BJ (cell line): ENCODE measurements around the gene MRPL27. TPM values are rescaled to one million over a fixed set of nuclear protein-coding genes. Genes with fewer than 3 reads are reported as not detected.

ENCODE experiments used
- CTCF ChIA-PET: fragments of 350-600 bp; formaldehyde crosslinking; extraction: SDS; loops from one replicate; lab custom pipeline; 2021; ENCODE audit warnings: antibody characterized with exemption, inconsistent platforms; lab: Yijun Ruan, JAX
- POLR2A ChIA-PET: fragments of 300-600 bp; sonication (Branson Sonifier 250); formaldehyde crosslinking; extraction: SDS; loops from one replicate; lab custom pipeline; 2021; ENCODE audit warnings: antibody characterized with exemption; lab: Charles Lee
- DNase-seq: peaks from one replicate; pipeline ENCODE4 v3.0.0-alpha.2; 2011; ENCODE audit warnings: low read depth
- H3K27me3 ChIP-seq: 2 replicates; pipeline ENCODE4 v1.6.0; 2011; ENCODE audit warnings: low read length; ENCODE audit not compliant: control insufficient read depth, insufficient read depth
- H3K36me3 ChIP-seq: 2 replicates; pipeline ENCODE4 v1.5.1; 2011; ENCODE audit warnings: low read length; ENCODE audit not compliant: control insufficient read depth, insufficient read depth
- H3K4me3 ChIP-seq: 2 replicates; pipeline ENCODE4 v1.5.1; 2011; ENCODE audit warnings: low read depth, mild to moderate bottlenecking, control low read depth, low read length
- CTCF ChIP-seq: IDR thresholded peaks from 2 replicates; pipeline ENCODE4 v1.5.1; 2011; ENCODE audit warnings: low read depth, mild to moderate bottlenecking, control low read depth, inconsistent platforms, low read length, moderate library complexity; ENCODE audit not compliant: insufficient read depth
- polyA plus RNA-seq: library from polyadenylated mRNA; depleted of rRNA; stranded (reverse); fragments of >200 nt; gene quantifications from 2 replicates; pipeline ENCODE4 v1.2.3, GENCODE V29; 2011

MRPL27 gene
- polyA plus RNA-seq, 1 experiment = 142 TPM

- ChIA-PET POLR2A (no interaction called here), CTCF (interaction anchor here (0.7 to 1.4 kb wide), 4 partner anchors 10 to 249 kb away, joined by 3 to 6 read pairs (median 3); no protein-coding TSS in a partner anchor)
- no peak overlapping the region for H3K4me3 ChIP-seq
- TF ChIP-seq CTCF = no peak
- no peak for DNase-seq
- H3K36me3 ChIP-seq = peaks cover 8% of the 10 kb centered on the region
- no peaks in the 10 kb centered on the region for H3K27me3 ChIP-seq
These were observed 23.8 kb downstream of the MRPL27 start for GRCh38 chr17:50349243-50349600.

GRCh38 chr17:50348522-50349242 is 24.3 kb downstream of the MRPL27 start:
- CTCF ChIA-PET = interaction anchor here (0.7 to 1.4 kb wide), 4 partner anchors 11 to 248 kb away, joined by 3 to 6 read pairs (median 3); no protein-coding TSS in a partner anchor
- no peak for DNase-seq
- TF ChIP-seq CTCF = no peak
- H3K4me3 ChIP-seq = no peak overlapping the region
- POLR2A ChIA-PET = interaction anchor here (0.5 kb wide), 1 partner anchor 54 kb away, joined by 3 read pairs; no protein-coding TSS in a partner anchor
- peaks cover 3% of the 10 kb centered on the region for H3K36me3 ChIP-seq
- H3K27me3 ChIP-seq = no peaks in the 10 kb centered on the region

GRCh38 chr17:50347894-50348291 is 25.1 kb downstream of the MRPL27 start:
- ChIA-PET CTCF (interaction anchor here (1.0 to 2.7 kb wide), 4 partner anchors 11 to 247 kb away, joined by 3 to 19 read pairs (median 5); no protein-coding TSS in a partner anchor), POLR2A (interaction anchor here (0.5 kb wide), 1 partner anchor 53 kb away, joined by 3 read pairs; no protein-coding TSS in a partner anchor)
- no peak for TF ChIP-seq CTCF
- Histone ChIP-seq H3K36me3 (no peaks in the 10 kb centered on the region; the same call in 1 of the 2 replicates), H3K4me3 (no peak overlapping the region), H3K27me3 (no peaks in the 10 kb centered on the region)
- DNase-seq = no peak

- ChIA-PET POLR2A (interaction anchor here (0.8 kb wide), 1 partner anchor 15 kb away, joined by 4 read pairs; no protein-coding TSS in a partner anchor), CTCF (interaction anchor here (0.8 to 2.7 kb wide), 5 partner anchors 11 to 50 kb away, joined by 3 to 19 read pairs (median 4); partner anchors contain the start of gene LRRC59)
- TF ChIP-seq CTCF = no peak
- Histone ChIP-seq H3K36me3 (no peaks in the 10 kb centered on the region), H3K27me3 (no peaks in the 10 kb centered on the region), H3K4me3 (peak overlapping the region; percentile 92)
- DNase-seq = no peak
These were observed 25.7 kb downstream of the MRPL27 start for GRCh38 chr17:50347117-50347893.
